Endometrial microvascular endothelial cells (primary cell): ENCODE data around the gene CACNA1I. TPM values are rescaled to one million over a fixed set of nuclear protein-coding genes. Genes with fewer than 3 reads are reported as not detected.

ENCODE experiments used
- in situ Hi-C: cut with HindIII; loops from 2 replicates; pipeline ENCODE4 v1.10.0; 2017; ENCODE audit warnings: low sequenced_read_pairs, low pct_unique_long_range_greater_than_20kb; ENCODE audit errors: inconsistent ontology term
- total RNA-seq: library from RNA; depleted of rRNA; stranded (reverse); fragments of >200 nt; gene quantifications from one replicate; pipeline ENCODE4 v1.2.3, GENCODE V29; 2015; ENCODE audit errors: inconsistent ontology term

CACNA1I gene
- total RNA-seq, 1 donor from 2014 or later: not detected

- in situ Hi-C loops: no loop called here
Observed at GRCh38 chr22:39616051-39616450, 45.5 kb downstream of the CACNA1I start.

GRCh38 chr22:39616781-39617180, 46.2 kb downstream of the CACNA1I start:
- in situ Hi-C loops: no loop called here

DNA sequence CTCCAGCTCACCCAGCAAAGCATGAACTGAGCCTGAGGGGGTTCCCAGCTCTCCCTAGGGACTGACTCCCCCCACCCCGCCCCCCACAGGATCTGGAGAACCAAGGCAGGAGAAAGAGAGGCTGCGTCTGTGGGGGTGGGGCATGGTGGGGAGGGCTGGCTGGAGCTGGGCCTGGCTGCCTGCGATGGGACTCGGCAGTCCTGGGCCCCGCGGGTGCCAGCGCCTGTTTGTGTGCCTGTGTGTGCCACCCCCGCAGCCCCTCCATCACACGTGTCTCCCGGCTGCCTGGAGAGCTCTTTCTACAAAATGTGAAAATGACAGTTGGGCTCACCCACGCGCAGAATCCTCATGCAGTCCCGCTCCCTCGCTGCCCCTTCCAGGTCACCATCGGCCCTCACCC, 46.8 kb downstream of the CACNA1I start:
- in situ Hi-C loops: no loop called here

- in situ Hi-C loops: no loop called here
Observed at GRCh38 chr22:39617970-39618757, 47.6 kb downstream of the CACNA1I start.

- in situ Hi-C loops: no loop called here
Observed at GRCh38 chr22:39618996-39619530, 48.5 kb downstream of the CACNA1I start.

DNA sequence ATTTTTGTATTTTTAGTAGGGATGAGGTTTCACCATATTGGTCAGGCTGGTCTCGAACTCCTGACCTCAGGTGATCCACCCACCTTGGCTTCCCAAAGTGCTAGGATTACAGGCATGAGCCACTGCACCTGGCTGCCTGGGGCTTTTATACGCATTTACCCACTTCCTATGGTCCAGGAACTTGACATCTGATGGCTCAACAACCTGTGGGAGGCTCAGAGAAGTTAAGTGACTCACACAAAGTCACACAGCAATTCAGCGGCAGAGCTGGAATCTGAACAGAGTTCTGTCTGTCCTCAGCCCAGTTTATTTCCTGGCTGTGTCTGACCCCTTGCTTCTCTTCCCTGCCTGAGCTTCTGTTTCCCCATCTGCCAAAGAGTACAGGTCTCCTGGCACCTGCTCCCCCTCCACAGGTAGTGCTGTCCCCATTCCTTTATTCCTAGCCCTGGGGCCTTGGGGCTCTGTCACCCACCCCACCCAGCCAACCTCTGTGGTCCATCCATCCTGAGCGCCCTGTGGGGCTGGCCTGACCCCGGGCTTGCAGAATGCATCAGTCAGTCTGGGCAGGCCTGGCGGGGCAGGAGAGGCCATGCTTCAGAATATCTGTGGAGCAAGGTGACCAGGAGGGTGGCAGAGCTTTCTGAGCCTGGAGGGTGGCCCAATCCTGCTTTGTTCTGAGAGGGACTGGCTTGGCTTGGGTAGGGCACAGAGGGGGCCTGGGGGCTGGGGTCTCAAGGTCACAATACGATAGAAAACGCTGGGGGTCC, 50.6 kb downstream of the CACNA1I start:
- in situ Hi-C loops: no loop called here

GRCh38 chr22:39621826-39622225, 51.3 kb downstream of the CACNA1I start:
- in situ Hi-C loops: no loop called here

- in situ Hi-C loops: no loop called here
Observed at GRCh38 chr22:39622881-39623367, 52.4 kb downstream of the CACNA1I start.

GRCh38 chr22:39623603-39624500, 53.3 kb downstream of the CACNA1I start:
- in situ Hi-C loops: no loop called here

DNA sequence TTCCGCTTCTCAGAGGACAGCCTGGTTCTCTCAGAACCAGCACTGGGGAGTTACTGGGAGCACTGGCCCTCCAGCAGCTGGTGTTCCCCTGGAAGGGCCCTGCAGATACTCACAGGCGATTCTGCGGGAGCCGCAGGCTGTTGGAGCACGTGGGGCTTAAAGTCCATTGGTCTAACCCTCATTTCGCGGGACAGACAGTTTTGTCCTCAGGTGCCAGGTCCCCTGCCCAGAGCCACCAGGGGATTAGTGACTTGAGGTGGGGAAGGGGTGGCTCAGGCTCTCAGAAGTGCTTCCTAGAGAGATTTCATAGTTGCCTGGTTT, 53.9 kb downstream of the CACNA1I start:
- in situ Hi-C loops: no loop called here

- in situ Hi-C loops: no loop called here
Observed at GRCh38 chr22:39625569-39626537, 55.3 kb downstream of the CACNA1I start.

DNA sequence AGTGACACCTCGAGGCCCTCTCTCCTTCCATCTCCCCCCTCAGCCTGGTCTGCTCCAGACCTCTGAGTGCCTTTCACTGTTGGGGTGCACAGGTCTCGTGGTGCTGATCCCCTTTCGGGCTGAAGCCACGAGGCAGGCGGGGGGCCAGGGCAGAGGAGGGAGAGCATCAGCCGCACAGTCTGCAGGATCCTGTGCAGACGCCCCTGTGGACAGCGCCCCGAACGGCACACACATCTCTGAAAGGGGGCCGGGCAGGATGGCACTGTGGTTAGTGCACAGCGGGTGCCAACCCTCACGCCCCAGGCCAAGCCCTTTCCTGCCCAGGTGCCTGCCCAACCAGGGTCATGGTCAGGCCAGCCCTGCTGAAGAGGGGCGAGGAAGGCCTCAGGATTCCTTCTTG, 56.7 kb downstream of the CACNA1I start:
- in situ Hi-C loops: no loop called here

DNA sequence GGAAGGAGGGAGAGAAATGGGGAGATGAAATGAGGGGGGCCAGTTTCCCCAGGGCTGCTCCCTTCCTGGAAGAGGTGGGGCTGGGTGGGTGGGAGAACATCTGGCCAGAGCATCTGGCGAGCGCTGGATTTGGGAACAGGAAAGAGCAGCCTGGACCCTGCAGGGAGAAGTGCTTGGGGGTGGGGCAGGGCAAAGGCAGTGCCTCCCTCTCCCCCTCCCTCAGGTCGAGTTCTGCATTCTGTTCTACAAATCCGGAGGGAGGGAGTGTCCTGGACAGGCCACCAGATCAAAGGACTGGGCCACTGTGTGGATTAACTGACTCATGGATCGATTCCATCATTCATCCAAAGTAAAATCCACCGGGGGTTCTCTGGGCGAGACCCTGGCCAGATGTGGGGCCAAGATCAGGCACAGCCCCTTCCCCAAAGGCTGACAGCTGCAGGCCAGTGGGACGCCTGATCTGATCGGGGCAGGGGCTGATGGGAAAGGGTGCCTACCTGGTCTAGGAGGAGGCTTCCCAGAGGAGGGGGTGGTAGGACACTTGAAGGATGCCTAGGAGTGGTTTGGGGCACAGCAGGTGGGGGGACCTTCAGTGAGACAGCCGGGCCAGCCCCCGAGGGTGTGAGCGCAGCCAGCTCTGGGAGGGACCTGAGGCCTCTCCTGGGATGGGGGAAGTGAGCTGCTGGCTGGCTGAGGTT, 57.5 kb downstream of the CACNA1I start:
- in situ Hi-C loops: no loop called here

- in situ Hi-C loops: no loop called here
Observed at GRCh38 chr22:39628563-39629080, 58.1 kb downstream of the CACNA1I start.

DNA sequence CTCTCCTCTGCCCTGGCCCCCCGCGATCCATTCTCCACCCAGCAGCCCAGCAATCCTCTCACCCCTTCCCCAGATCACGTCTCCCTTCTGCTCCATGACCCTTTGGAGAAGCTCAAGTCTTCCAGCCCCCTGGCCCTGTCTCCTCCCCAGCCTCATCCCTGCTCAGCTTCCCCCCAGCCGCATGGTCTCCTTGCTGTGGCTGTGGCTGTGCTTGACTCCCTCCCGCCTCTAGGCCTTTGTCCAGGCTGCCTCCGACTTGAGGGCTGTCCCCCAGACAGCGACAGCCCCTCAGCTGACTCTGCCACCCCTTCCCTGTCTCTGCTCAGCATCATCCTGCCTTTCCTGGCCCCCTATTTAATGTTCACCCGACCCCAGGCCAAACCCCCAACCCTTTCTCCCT, 59.3 kb downstream of the CACNA1I start:
- in situ Hi-C loops: no loop called here

DNA sequence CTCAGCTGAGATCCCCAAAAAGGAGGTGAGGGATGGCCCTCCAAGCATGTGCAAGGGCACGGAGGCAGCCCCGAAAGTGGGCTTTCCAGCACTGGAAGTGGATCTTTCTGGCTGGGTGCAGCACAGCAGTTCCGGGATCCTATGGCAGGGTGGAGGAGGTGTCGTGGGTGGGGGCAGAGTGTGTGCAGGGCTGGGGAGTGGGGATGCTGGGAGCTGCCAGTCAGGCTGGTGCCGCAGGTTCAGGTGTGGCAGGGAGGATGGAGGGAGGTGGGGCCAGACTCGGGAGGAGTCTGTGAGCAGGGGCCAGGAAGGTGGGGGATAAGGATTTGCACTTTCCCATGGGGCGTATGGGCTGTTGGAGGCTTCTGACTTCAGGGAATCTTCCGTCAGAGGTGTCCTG, 60.2 kb downstream of the CACNA1I start:
- in situ Hi-C loops: no loop called here
